Fibroblast of lung (primary cell): Measurements from ENCODE around the gene STIM1. TPM values are rescaled to one million over a fixed set of nuclear protein-coding genes. Genes with fewer than 3 reads are reported as not detected.

Source experiments
- DNase-seq, 2 donors: peaks; one replicate each; pipeline versions ENCODE4 v3.0.0 to v3.0.0-alpha.2; 2010; ENCODE audit warnings: low read depth in 2 of 2
- H2AFZ ChIP-seq: 2 replicates; pipeline ENCODE4 v1.5.1; 2012; ENCODE audit warnings: low read length, control low read depth, inconsistent platforms
- H3K27ac ChIP-seq: 2 replicates; pipeline ENCODE4 v1.5.1; 2011; ENCODE audit warnings: low read length, control low read depth; ENCODE audit not compliant: insufficient read depth
- H3K27me3 ChIP-seq: 2 replicates; pipeline ENCODE4 v1.5.1; 2011; ENCODE audit warnings: mild to moderate bottlenecking, low read length; ENCODE audit not compliant: control insufficient read depth, insufficient read depth
- H3K36me3 ChIP-seq: 2 replicates; pipeline ENCODE4 v1.5.1; 2011; ENCODE audit warnings: low read length; ENCODE audit not compliant: control insufficient read depth, insufficient read depth
- H3K4me1 ChIP-seq: 2 replicates; pipeline ENCODE4 v1.5.1; 2011; ENCODE audit warnings: low read length; ENCODE audit not compliant: control insufficient read depth, insufficient read depth; ENCODE audit errors: extremely low read depth
- H3K4me2 ChIP-seq: 2 replicates; pipeline ENCODE4 v1.5.1; 2011; ENCODE audit warnings: low read length, control low read depth; ENCODE audit not compliant: insufficient read depth; ENCODE audit errors: extremely low read depth
- H3K4me3 ChIP-seq, 4 experiments: fragments of 200-600 bp in 1 of 4; sonication (generic) in 1 of 4; replicated peaks in 1 of 4; 2 replicates each; pipeline ENCODE4 v1.5.1; 2011 to 2016; ENCODE audit warnings: low read length in 4 of 4, low read depth in 3 of 4, mild to moderate bottlenecking in 3 of 4, control low read depth in 2 of 4, inconsistent platforms in 1 of 4, mixed read lengths in 1 of 4; ENCODE audit not compliant: insufficient read depth in 1 of 4; ENCODE audit errors: control extremely low read depth in 1 of 4
- H3K79me2 ChIP-seq: 2 replicates; pipeline ENCODE4 v1.5.1; 2012; ENCODE audit warnings: mild to moderate bottlenecking, low read length, inconsistent platforms; ENCODE audit not compliant: control insufficient read depth, insufficient read depth
- H3K9ac ChIP-seq: 2 replicates; pipeline ENCODE4 v1.5.1; 2011; ENCODE audit warnings: mild to moderate bottlenecking, low read length, control low read depth; ENCODE audit not compliant: insufficient read depth
- H3K9me3 ChIP-seq: 2 replicates; pipeline ENCODE4 v1.5.1; 2012; ENCODE audit warnings: low read depth, low read length; ENCODE audit not compliant: control insufficient read depth, insufficient read depth
- H4K20me1 ChIP-seq: 2 replicates; pipeline ENCODE4 v1.5.1; 2011; ENCODE audit warnings: low read length; ENCODE audit not compliant: control insufficient read depth, insufficient read depth; ENCODE audit errors: extremely low read depth
- EZH2 ChIP-seq: IDR thresholded peaks from 2 replicates; pipeline ENCODE4 v1.5.1; 2012; ENCODE audit warnings: low read length, control low read depth, mild to moderate bottlenecking; ENCODE audit errors: missing control alignments
- polyA plus RNA-seq, 2 donors: library from polyadenylated mRNA; depleted of rRNA in 1 of 2; stranded (reverse) in 1 of 2; unstranded in 1 of 2; fragments of >200 nt; gene quantifications; 2 replicates each; pipeline ENCODE4 v1.2.1, GENCODE V29; 2011 to 2012; ENCODE audit warnings: missing spikeins in 1 of 2
- total RNA-seq: library from RNA; depleted of rRNA; stranded (reverse); fragments of >200 nt; gene quantifications from 2 replicates; pipeline ENCODE4 v1.2.1, GENCODE V29; 2014
- TF ChIP-seq, protein P1 (sequence below), 2 donors: IDR thresholded peaks in 1 of 2; conservative IDR thresholded peaks in 1 of 2; 1 replicate in 1 of 2; 2 replicates in 1 of 2; pipeline ENCODE4 v1.5.1; 2011 to 2012; ENCODE audit warnings: low read length in 2 of 2, control low read depth in 1 of 2, inconsistent platforms in 1 of 2, low read depth in 1 of 2, mild to moderate bottlenecking in 1 of 2

The STIM1 gene
- total and polyA plus RNA-seq, 2 donors (not counting 1 experiment from before 2014, with no cell fraction given): 38.1 to 44.6 TPM

DNA sequence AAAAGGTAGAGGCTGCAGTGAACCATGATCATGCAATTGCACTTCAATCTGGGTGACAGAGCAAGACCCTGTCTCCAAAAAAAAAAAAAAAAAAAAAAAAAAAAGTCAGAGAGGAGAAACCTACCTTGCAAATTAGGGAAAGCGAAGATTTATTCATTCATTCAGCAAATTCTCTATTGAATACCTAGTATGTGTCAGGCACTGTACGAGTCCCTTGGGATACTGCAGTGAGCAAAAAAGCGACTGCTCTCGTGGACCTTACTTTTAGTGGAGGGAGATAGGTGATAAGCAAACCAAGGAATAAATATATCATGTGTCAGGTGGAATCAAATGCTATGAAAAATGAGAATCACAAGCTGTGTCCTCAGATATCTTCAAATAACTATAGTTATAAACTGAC, 101.3 kb downstream of the STIM1 start:
- no peaks in the 10 kb centered on the region for H3K9me3 ChIP-seq
- H3K4me2 ChIP-seq: no peak overlapping the region
- TF ChIP-seq EZH2: no peak
- TF ChIP-seq, protein P1, sequence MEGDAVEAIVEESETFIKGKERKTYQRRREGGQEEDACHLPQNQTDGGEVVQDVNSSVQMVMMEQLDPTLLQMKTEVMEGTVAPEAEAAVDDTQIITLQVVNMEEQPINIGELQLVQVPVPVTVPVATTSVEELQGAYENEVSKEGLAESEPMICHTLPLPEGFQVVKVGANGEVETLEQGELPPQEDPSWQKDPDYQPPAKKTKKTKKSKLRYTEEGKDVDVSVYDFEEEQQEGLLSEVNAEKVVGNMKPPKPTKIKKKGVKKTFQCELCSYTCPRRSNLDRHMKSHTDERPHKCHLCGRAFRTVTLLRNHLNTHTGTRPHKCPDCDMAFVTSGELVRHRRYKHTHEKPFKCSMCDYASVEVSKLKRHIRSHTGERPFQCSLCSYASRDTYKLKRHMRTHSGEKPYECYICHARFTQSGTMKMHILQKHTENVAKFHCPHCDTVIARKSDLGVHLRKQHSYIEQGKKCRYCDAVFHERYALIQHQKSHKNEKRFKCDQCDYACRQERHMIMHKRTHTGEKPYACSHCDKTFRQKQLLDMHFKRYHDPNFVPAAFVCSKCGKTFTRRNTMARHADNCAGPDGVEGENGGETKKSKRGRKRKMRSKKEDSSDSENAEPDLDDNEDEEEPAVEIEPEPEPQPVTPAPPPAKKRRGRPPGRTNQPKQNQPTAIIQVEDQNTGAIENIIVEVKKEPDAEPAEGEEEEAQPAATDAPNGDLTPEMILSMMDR (conservative IDR thresholded peaks at IDR 0.05 in 1 of 2, IDR thresholded peaks at IDR 0.05 in 1 of 2; ENCODE audit: low read depth in 1 of 2, low read length in 2 of 2): no peak
- no peak overlapping the region for H3K4me3 ChIP-seq
- H2AFZ ChIP-seq: no peak overlapping the region
- H3K36me3 ChIP-seq: no peaks in the 10 kb centered on the region
- no peak overlapping the region for H3K27ac ChIP-seq
- no peaks in the 10 kb centered on the region for H3K79me2 ChIP-seq
- no peak for DNase-seq
- no peaks in the 10 kb centered on the region for H3K27me3 ChIP-seq
- H3K4me1 ChIP-seq: peaks cover 7% of the 10 kb centered on the region
- no peaks in the 10 kb centered on the region for H4K20me1 ChIP-seq
- no peak overlapping the region for H3K9ac ChIP-seq

DNA sequence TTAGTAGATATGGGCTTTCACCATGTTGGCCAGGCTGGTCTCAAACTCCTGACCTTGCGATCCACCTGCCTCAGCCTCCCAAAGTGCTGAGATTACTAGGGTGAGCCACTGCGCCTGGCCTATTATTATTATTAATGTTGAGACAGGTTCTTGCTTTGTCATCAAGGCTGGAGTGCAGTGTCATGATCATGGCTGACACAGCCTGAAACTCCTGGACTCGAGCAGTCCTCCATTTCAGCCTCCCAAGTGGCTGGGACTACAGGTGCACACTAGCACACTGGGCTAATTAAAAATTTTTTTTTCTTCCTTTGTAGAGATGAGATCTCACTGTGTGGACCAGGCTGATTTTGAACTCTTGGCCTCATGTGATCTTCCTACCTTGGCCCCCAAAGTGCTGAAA, 102.0 kb downstream of the STIM1 start:
- Histone ChIP-seq H3K27me3 (no peaks in the 10 kb centered on the region), H4K20me1 (no peaks in the 10 kb centered on the region), H3K4me3 (no peak overlapping the region), H3K9ac (no peak overlapping the region), H3K79me2 (no peaks in the 10 kb centered on the region), H3K4me1 (peaks cover 7% of the 10 kb centered on the region), H3K27ac (no peak overlapping the region), H3K36me3 (no peaks in the 10 kb centered on the region), H3K4me2 (no peak overlapping the region), H2AFZ (no peak overlapping the region), H3K9me3 (no peaks in the 10 kb centered on the region)
- TF ChIP-seq, protein P1 (conservative IDR thresholded peaks at IDR 0.05 in 1 of 2, IDR thresholded peaks at IDR 0.05 in 1 of 2; ENCODE audit: low read depth in 1 of 2, low read length in 2 of 2): no peak
- TF ChIP-seq EZH2: no peak
- DNase-seq: no peak

DNA sequence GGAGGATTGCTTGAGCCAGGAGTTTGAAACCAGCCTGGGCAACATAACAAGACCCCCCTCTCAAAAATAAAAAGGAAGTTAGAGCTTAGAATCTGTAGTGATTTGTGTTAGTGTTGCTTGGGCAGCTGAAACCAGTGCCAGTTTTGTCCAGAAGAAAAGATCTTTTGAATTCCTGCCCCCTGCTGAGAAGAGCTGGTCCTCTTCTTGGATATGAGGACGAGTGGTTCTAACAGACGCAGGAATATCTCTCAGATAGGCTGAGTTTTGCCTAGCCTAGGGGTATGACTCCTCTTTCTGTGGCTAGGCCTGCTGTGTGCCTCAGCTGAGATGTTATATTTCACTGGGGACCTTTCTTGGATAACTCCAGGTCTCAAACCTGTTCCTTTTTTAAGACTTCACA, 102.8 kb downstream of the STIM1 start:
- no peak overlapping the region for H2AFZ ChIP-seq
- no peaks in the 10 kb centered on the region for H3K27me3 ChIP-seq
- no peak overlapping the region for H3K4me3 ChIP-seq
- no peak for DNase-seq
- no peak overlapping the region for H3K27ac ChIP-seq
- TF ChIP-seq, protein P1 (conservative IDR thresholded peaks at IDR 0.05 in 1 of 2, IDR thresholded peaks at IDR 0.05 in 1 of 2; ENCODE audit: low read depth in 1 of 2, low read length in 2 of 2): no peak
- no peak for TF ChIP-seq EZH2
- H4K20me1 ChIP-seq: no peaks in the 10 kb centered on the region
- no peak overlapping the region for H3K4me2 ChIP-seq
- H3K79me2 ChIP-seq: no peaks in the 10 kb centered on the region
- peaks cover 7% of the 10 kb centered on the region for H3K4me1 ChIP-seq
- no peak overlapping the region for H3K9ac ChIP-seq
- no peaks in the 10 kb centered on the region for H3K9me3 ChIP-seq
- no peaks in the 10 kb centered on the region for H3K36me3 ChIP-seq
